Caco-2 (cell line): ENCODE results near the gene KIRREL3. TPM values are rescaled to one million over a fixed set of nuclear protein-coding genes. Genes with fewer than 3 reads are reported as not detected.

Experiments
- BruUV-seq: library from RNA; stranded (reverse); fragments of 400-500 nt; replicated peaks from 2 replicates; lab custom pipeline; 2021; lab: Mats Ljungman, UMichigan
- CTCF ChIA-PET: fragments of 300-600 bp; sonication (Branson Sonifier 250); formaldehyde crosslinking; loops from one replicate; lab custom pipeline; 2022; ENCODE audit warnings: antibody characterized with exemption; lab: Charles Lee
- POLR2A ChIA-PET: fragments of 300-600 bp; sonication (Branson Sonifier 250); formaldehyde crosslinking; loops from one replicate; lab custom pipeline; 2022; ENCODE audit warnings: antibody characterized with exemption; lab: Charles Lee
- DNase-seq, 2 experiments: peaks; one replicate each; pipeline versions ENCODE4 v3.0.0 to v3.0.0-alpha.2; 2020 to 2022
- H3K27me3 ChIP-seq: replicated peaks from 2 replicates; pipeline ENCODE4 v1.6.0; 2011; ENCODE audit warnings: low read length; ENCODE audit not compliant: control insufficient read depth, insufficient read depth
- H3K36me3 ChIP-seq: 2 replicates; pipeline ENCODE4 v1.5.1; 2011; ENCODE audit warnings: low read length; ENCODE audit not compliant: control insufficient read depth, insufficient read depth
- H3K4me1 ChIP-seq: fragments of 250-450 bp; sonication (Bioruptor Pico); 2 replicates; pipeline ENCODE4 v1.5.1; 2020; ENCODE audit warnings: mild to moderate bottlenecking
- H3K4me3 ChIP-seq: 2 replicates; pipeline ENCODE4 v1.5.1; 2011; ENCODE audit warnings: low read depth, mild to moderate bottlenecking, control low read depth, low read length
- H3K9me3 ChIP-seq: fragments of 250-450 bp; sonication (Bioruptor Pico); 2 replicates; pipeline ENCODE4 v1.5.1; 2020; ENCODE audit warnings: mild to moderate bottlenecking, moderate library complexity
- H3K27ac Mint-ChIP-seq: one replicate; pipeline ENCODE4 v1.8.0; 2022; ENCODE audit warnings: mixed read lengths; ENCODE audit not compliant: unreplicated experiment
- H3K27me3 Mint-ChIP-seq: one replicate; pipeline ENCODE4 v1.8.0; 2022; ENCODE audit warnings: mixed read lengths; ENCODE audit not compliant: insufficient read depth, unreplicated experiment
- H3K36me3 Mint-ChIP-seq: one replicate; pipeline ENCODE4 v1.8.0; 2022; ENCODE audit warnings: mild to moderate bottlenecking, mixed read lengths; ENCODE audit not compliant: insufficient read depth, unreplicated experiment
- H3K4me1 Mint-ChIP-seq: one replicate; pipeline ENCODE4 v1.8.0; 2022; ENCODE audit warnings: low read depth, mixed read lengths; ENCODE audit not compliant: unreplicated experiment
- H3K4me3 Mint-ChIP-seq: one replicate; pipeline ENCODE4 v1.8.0; 2022; ENCODE audit warnings: mild to moderate bottlenecking, moderate library complexity, mixed read lengths; ENCODE audit not compliant: unreplicated experiment
- H3K9me3 Mint-ChIP-seq: one replicate; pipeline ENCODE4 v1.8.0; 2022; ENCODE audit warnings: mixed read lengths; ENCODE audit not compliant: unreplicated experiment
- intact Hi-C: fragments of 100-400 bp; cut with micrococcal nuclease; formaldehyde crosslinking; loops from one replicate; pipeline ENCODE4 v1.10.0; 2022; ENCODE audit not compliant: unreplicated experiment
- total RNA-seq: library from RNA; stranded (reverse); gene quantifications from 2 replicates; pipeline ENCODE4 v1.2.3, GENCODE V29; 2022
- TF ChIP-seq, protein P1 (sequence below), 2 experiments: fragments of 200-600 bp in 1 of 2; IDR thresholded peaks; 1 replicate in 1 of 2; 2 replicates in 1 of 2; pipeline versions ENCODE4 v1.5.1 to v1.8.0; 2011 to 2022; ENCODE audit warnings: antibody characterized with exemption in 1 of 2, control low read depth in 1 of 2, inconsistent platforms in 1 of 2, low read depth in 1 of 2, low read length in 1 of 2, mild to moderate bottlenecking in 1 of 2, moderate library complexity in 1 of 2; ENCODE audit not compliant: insufficient read depth in 1 of 2, severe bottlenecking in 1 of 2, unreplicated experiment in 1 of 2

KIRREL3 gene
- total RNA-seq, 1 experiment from 2014 or later = not detected

DNA sequence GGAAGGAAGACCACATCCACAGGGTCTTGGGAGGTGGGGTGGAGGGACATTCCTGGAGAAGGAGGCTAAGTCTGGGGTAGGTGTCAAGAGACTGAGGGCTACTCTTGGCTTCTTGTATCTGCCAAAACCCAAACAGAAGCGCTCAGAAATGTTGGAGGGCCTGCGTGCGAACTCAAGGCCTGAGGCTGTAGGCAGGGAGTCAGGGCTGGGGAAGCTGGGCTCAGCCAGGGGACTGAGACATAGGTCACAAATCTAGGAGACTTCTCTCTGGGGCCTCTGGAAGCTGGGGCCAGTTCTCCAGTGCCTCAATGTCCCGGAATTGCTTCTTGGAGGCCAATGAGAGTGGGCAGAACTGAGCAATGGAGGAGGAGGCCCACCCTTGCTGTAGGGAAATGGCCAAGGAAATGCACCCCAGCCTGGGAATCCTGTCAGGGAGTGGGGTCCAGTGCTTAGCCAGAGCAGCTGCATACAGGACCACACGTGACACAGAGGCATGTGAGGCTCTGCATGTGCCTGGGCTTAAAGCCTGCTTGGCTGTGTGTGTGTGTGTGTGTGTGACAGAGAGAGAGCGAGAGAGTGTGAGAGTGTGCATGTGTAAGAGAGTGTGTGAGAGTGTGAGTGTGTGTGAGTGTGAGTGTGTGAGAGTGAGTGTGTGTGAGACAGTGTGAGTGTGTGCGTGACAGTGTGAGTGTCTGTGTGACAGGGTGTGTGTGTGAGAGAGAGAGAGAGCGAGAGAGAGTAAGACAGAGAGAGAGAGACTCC, 503.8 kb downstream of the KIRREL3 start:
- no peak overlapping the region for H3K4me3 ChIP-seq
- no peaks in the 10 kb centered on the region for H3K4me1 ChIP-seq
- DNase-seq = no peak
- no peaks in the 10 kb centered on the region for H3K36me3 ChIP-seq
- ChIA-PET POLR2A (no interaction called here), CTCF (interaction anchor here (0.8 kb wide), 1 partner anchor 16 kb away, joined by 4 read pairs; no protein-coding TSS in a partner anchor)
- no peaks in the 10 kb centered on the region for H3K9me3 ChIP-seq
- Mint-ChIP-seq H3K4me1 (no peaks in the 10 kb centered on the region), H3K9me3 (no peaks in the 10 kb centered on the region), H3K4me3 (no peak overlapping the region), H3K27ac (no peak overlapping the region), H3K27me3 (peaks cover 30% of the 10 kb centered on the region), H3K36me3 (no peaks in the 10 kb centered on the region)
- intact Hi-C loops = no loop called here
- BruUV-seq = no TSS peak
- peaks cover 10% of the 10 kb centered on the region for H3K27me3 ChIP-seq
- TF ChIP-seq, protein P1, sequence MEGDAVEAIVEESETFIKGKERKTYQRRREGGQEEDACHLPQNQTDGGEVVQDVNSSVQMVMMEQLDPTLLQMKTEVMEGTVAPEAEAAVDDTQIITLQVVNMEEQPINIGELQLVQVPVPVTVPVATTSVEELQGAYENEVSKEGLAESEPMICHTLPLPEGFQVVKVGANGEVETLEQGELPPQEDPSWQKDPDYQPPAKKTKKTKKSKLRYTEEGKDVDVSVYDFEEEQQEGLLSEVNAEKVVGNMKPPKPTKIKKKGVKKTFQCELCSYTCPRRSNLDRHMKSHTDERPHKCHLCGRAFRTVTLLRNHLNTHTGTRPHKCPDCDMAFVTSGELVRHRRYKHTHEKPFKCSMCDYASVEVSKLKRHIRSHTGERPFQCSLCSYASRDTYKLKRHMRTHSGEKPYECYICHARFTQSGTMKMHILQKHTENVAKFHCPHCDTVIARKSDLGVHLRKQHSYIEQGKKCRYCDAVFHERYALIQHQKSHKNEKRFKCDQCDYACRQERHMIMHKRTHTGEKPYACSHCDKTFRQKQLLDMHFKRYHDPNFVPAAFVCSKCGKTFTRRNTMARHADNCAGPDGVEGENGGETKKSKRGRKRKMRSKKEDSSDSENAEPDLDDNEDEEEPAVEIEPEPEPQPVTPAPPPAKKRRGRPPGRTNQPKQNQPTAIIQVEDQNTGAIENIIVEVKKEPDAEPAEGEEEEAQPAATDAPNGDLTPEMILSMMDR (IDR thresholded peaks at IDR 0.05; ENCODE audit: insufficient read depth in 1 of 2, low read depth in 1 of 2, low read length in 1 of 2, severe bottlenecking in 1 of 2, unreplicated experiment in 1 of 2) = no peak

GRCh38 chr11:126495281-126496220, 505.0 kb downstream of the KIRREL3 start:
- H3K9me3 ChIP-seq = no peaks in the 10 kb centered on the region
- BruUV-seq = no TSS peak
- no peaks in the 10 kb centered on the region for H3K36me3 Mint-ChIP-seq
- H3K4me1 Mint-ChIP-seq = no peaks in the 10 kb centered on the region
- H3K4me3 Mint-ChIP-seq = no peak overlapping the region
- no peak overlapping the region for H3K27ac Mint-ChIP-seq
- H3K9me3 Mint-ChIP-seq = no peaks in the 10 kb centered on the region
- DNase-seq = no peak
- peaks cover 7% of the 10 kb centered on the region for H3K27me3 ChIP-seq
- peaks cover 24% of the 10 kb centered on the region for H3K27me3 Mint-ChIP-seq
- TF ChIP-seq, protein P1 (IDR thresholded peaks at IDR 0.05; ENCODE audit: insufficient read depth in 1 of 2, low read depth in 1 of 2, low read length in 1 of 2, severe bottlenecking in 1 of 2, unreplicated experiment in 1 of 2) = no peak
- CTCF ChIA-PET = interaction anchor here (0.8 kb wide), 1 partner anchor 15 kb away, joined by 4 read pairs; no protein-coding TSS in a partner anchor
- intact Hi-C loops = no loop called here
- H3K4me3 ChIP-seq = no peak overlapping the region
- POLR2A ChIA-PET = no interaction called here
- H3K36me3 ChIP-seq = no peaks in the 10 kb centered on the region
- H3K4me1 ChIP-seq = no peaks in the 10 kb centered on the region

GRCh38 chr11:126494831-126495230, 505.7 kb downstream of the KIRREL3 start:
- H3K36me3 ChIP-seq = no peaks in the 10 kb centered on the region
- Mint-ChIP-seq H3K27me3 (peaks cover 24% of the 10 kb centered on the region), H3K9me3 (no peaks in the 10 kb centered on the region), H3K4me3 (no peak overlapping the region), H3K36me3 (no peaks in the 10 kb centered on the region), H3K27ac (no peak overlapping the region), H3K4me1 (no peaks in the 10 kb centered on the region)
- DNase-seq = no peak
- no peaks in the 10 kb centered on the region for H3K4me1 ChIP-seq
- no peaks in the 10 kb centered on the region for H3K9me3 ChIP-seq
- intact Hi-C loops = no loop called here
- ChIA-PET POLR2A (no interaction called here), CTCF (no interaction called here)
- H3K4me3 ChIP-seq = no peak overlapping the region
- TF ChIP-seq, protein P1 (IDR thresholded peaks at IDR 0.05; ENCODE audit: insufficient read depth in 1 of 2, low read depth in 1 of 2, low read length in 1 of 2, severe bottlenecking in 1 of 2, unreplicated experiment in 1 of 2) = no peak
- peaks cover 7% of the 10 kb centered on the region for H3K27me3 ChIP-seq
- no TSS peak for BruUV-seq
